ENCODE data around the gene FAM120A.
"Not testable (repeated sequence)": the region's sequence is repeated elsewhere in the genome, so short reads cannot be mapped to it uniquely, and the experiment has no call there.

FAM120A gene, protein sequence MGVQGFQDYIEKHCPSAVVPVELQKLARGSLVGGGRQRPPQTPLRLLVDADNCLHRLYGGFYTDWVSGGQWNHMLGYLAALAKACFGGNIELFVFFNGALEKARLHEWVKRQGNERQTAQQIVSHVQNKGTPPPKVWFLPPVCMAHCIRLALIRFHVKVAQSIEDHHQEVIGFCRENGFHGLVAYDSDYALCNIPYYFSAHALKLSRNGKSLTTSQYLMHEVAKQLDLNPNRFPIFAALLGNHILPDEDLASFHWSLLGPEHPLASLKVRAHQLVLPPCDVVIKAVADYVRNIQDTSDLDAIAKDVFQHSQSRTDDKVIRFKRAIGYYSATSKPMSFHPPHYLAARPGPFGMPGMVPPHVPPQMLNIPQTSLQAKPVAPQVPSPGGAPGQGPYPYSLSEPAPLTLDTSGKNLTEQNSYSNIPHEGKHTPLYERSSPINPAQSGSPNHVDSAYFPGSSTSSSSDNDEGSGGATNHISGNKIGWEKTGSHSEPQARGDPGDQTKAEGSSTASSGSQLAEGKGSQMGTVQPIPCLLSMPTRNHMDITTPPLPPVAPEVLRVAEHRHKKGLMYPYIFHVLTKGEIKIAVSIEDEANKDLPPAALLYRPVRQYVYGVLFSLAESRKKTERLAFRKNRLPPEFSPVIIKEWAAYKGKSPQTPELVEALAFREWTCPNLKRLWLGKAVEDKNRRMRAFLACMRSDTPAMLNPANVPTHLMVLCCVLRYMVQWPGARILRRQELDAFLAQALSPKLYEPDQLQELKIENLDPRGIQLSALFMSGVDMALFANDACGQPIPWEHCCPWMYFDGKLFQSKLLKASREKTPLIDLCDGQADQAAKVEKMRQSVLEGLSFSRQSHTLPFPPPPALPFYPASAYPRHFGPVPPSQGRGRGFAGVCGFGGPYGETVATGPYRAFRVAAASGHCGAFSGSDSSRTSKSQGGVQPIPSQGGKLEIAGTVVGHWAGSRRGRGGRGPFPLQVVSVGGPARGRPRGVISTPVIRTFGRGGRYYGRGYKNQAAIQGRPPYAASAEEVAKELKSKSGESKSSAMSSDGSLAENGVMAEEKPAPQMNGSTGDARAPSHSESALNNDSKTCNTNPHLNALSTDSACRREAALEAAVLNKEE

DNA sequence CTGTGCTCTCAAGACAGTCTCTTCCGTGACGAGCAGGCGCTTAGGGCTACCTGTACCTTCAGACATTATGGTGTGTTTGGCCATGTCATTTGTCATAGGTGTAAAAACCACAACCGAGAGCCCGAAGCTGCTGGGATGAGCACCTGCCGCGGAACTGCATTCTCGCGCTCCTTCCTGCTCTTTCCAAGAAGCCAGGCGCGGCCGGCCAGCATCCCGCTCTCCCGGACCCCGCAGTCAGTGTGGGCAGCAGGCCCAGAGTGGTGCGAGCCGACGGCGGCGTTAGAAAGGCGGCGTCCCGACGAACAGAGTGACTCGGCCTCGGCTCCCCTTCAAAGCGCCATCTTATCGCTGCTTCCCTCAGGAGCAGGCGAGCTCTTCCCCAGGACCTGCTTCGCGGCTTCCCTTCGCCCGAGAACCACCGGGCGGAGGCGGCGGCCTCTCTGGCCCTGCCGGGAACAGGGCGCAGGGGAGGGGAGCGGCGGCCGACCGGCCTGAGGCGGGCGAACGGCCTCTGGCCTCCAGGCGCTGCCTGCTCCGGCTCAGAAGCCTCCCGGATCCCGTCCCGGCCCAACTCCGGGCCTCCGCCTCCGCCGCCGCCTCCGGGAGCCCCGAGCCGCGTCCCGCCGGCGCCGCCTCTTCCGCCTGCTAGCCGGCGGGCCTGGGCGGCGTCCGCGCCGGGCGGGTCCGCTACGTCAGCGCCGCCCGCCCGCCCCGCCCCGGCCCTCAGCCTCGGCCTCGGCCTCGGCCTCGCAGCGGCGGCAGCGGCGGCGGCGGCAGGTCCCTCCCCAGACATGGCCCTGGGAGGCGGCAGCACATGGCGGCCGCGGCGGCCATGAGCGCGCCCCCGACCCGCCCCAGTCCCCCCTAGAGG, at the start of gene FAM120A:
FAM120A (plus strand) TSS at position 741 of the 871 bp plus-strand sequence. CDS start 231 bp downstream, outside the sequence.
- peak; percentile 46 for DNase-seq

DNA sequence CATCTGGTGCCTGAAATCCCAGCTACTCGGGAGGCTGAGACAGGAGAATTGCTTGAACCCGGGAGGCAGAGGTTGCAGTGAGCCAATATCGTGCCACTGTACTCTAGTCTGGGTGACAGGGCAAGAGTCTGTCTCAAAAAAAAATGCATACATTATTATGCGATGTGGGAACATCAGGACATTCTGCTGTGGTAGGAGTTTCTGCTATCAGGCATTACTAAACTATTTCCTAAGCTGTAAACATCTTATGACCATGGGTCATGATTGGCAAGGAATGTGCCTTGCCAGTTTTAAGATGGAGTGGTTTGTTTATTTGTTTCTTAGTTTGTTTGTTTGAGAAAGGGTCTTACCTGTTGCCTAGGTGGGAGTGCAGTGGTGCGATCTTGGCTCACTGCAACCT, 45.1 kb upstream of the FAM120A start:
- DNase-seq: no peak

DNA sequence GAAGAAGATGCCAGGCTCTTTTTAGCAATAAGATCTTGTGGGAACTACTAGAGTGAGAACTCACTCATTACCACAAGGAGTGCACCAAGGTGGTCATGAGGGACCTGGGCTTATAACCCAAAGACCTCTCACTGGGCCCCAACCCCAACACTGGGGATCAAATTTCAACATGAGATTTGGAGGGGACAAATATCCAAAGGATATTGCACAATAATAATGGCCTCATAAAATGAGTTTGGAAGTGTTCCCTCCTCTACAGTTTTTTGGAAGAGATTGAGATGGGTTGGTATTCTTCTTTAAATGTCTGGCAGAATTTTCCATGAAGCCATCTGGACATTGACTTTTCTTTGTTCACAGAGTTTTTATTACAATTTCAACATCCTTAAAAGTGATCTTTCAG, 38.0 kb upstream of the FAM120A start:
- DNase-seq: no peak

DNA sequence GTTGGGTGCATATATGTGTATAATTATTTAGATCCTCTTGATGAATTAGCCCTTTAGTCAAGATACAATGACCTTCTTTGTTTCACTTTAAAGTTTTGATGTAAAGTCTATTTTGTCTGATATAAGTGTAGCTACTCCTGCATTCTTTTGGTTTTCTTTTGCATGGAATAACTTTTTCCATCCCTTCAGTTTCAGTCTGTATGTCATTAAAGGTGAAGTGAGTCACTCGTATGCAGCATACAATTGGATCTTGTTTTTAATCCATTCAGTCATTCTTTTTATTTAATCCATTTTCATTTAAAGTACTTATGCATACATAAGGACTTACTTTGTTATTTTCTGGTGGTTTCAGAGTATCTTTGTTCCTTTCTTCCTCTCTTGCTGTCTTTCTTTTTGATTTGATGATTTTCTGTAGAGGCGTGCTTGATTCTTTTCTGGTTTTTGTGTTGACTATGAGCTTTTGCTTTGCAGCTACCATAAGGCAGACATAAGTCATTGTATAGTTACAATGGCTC, 36.3 kb upstream of the FAM120A start:
- DNase-seq: no peak

DNA sequence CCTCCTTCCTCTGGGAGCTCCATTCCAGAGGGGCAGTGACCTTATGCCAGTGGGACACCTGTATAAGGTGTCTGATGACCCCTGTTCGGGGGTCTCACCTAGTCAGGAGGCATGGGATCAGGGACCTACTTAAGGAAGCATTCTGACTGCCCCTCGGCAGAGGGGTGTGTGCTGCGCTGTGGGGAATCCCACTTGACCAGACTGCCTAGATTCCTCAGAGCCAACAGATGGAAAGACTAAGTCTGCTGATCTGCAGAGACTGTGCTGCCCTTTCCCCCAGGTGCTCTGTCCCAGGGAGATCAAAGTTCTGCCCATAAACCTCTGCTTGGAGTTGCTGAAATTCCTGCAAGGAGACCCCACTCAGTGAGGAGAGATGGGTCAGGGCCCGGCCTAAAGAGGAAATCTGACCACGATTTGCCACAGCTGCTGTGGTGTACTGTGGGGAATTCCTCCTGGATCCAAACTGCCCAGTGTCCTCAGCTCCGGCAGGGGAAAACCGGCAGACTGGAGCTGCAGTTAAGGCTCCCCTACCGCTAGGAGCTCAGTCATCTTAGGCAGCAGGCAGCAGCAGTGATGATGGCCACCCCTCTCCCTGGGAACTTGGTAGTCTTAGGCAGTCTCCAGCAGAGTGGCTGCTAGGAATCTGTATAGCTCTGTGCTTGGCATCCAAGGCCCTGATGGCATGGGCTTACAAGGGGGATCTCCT, 34.8 kb upstream of the FAM120A start:
- DNase-seq: no peak

DNA sequence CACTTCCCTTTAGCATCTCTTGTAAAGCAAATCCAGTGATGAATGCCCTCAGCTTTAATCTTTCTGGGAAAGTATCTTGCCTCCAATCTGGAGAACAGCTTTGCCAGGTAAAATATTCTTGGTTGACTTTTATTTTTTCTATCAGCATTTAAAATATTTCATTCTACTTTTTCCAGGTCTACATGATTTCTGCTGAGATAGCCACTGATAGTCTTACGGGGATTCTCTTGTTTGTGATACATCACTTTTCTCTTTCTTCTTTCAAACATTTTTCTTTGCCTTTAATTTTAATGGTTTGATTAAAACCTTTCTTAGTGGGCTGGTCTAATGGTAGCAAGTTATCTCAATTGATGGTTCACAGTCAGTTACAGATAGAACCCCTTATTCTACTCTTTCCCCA, 33.9 kb upstream of the FAM120A start:
- no peak for DNase-seq

DNA sequence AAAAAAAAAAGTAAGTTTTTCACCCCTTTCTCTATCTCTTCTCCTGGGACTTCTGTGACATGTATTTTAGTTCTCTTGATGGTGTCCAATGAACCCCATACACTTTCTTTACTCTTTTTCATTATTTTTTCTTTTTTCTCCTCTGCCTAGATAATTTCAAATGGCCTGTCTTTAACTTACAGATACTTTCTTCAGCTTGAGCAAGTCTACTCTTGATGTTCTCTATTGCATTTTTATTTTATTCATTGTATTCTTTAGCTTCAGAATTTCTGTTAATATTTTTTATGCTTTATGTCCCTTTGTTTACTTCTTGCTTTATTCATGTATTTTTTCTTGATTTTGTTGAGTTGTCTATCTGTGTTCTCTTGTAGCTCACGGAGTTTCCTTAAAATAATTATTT, 32.5 kb upstream of the FAM120A start:
- DNase-seq: no peak

DNA sequence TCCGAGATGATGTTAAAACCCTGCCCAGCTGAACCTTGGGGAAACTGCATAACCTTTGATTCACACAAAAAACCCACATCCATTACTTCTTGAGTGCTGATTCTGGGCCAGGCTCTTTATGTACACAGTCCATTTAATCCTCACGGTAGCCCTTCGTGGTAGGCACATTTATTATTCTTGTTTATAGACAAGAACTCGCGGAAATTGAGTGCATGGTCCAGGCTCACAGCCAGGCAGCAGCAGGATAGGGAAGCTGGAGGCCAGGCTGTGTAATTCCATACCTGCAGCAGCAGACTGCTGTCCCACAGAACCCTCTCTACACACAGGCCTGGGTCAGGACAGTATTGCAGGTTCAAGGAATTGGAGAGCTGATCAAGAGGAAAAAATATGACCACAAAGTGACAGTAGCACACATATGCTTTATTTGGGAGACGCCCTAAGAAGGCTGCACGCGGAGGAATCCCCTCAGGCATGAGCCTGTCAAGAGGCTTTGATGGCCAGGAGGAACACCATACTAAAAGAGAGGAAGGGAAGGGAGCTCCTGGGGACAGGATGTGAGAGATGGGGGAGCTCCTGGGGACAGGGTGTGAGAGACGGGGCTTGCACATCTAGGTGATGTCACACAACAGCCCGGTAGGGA, 28.4 kb upstream of the FAM120A start:
- DNase-seq: no peak

DNA sequence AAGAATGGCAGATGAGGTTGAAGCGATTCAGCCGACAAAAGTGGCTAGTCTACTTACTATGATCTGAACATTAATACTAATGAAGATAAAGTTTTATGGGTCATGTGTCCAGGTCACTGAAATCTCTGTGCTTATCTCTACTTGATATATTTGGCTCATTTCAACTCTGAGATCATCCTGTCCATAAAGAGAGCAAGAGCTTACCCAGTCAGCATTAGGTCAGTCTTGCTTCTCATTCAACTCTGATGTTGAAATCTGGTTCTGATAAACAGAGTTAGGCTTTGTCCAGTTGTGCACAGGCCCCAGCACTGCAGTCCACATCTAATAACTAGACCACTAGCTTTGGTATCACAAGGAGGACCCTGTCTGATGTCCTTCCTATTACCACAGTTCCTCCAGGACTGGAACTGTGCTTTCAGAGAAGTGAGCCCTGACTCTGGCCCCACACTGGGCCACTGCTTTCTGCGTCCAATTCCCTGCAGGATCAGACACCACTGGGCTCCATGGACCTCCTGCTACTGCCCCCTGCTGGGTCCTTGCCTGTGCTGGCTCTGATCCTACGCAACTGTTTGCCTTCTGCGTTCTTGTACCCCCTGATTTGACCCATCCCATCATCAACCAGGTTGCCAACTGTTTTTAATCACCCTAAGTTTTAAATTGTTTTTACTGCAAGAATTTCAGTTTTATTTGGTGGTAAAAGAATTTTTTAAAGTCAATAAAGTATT, 23.7 kb upstream of the FAM120A start:
- no peak for DNase-seq

DNA sequence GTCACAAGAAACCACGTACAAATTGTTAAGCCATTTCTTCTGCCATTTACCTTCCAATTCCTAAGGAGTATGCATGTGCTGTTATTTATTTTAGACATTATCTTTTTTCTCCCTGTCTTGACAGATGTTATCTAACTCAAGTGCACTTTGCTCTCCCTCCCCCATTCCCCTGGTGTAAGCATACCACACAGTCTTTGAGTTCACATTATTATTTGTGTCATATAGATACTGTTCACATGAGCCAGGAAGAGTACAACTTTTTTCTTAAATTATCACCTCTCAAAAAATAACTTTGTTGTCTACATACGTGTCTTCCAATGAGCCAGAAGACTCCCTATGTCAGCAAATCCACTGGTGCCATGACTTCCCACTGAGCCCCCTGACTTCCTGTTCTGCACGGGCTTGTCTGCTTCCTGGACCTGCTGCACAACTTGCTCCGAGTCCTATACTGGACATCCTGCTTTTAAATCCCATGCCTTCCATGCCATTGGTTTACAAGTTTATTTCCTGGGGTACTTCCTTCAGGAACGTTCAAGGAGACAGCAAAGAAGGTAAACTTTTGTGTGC, 19.9 kb upstream of the FAM120A start:
- DNase-seq: no peak

DNA sequence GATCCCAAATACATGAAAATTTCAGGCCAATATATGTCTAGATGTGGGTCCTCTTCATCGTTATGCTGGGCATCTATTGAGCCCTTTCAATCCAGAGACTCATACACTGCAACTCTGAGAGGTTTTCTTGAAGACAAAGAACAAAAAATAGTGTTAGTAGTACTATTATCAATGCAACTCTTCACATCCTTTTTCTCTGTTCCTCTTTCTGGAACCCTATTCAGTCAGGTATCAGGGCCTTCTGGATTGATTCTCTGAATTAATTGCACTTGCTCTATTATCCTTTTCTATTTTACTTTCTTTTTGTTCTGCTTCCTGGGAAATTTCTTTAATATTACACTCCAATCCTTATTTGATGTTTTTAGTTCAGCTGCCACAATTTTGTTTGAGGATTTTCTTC, 18.5 kb upstream of the FAM120A start:
- no peak for DNase-seq

DNA sequence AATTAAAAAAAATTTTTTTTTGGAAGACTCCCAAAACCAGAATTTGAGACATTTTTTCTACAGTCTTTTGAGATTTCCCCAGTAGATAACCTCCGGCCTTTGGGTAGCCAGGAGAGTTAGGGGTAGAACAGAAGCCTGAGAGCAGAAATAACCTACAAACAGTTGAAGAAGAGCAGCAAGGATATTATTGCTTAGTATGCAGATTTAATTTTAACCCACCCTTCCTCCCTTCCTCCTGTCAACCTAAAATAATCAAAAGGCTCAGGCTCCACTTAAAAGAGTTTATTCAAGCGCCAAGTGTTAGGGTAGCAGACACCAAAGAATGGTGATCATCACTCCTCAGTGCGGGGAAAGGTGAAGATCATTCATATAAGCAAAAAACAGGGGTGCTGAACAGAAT, 17.4 kb upstream of the FAM120A start:
- DNase-seq: no peak

DNA sequence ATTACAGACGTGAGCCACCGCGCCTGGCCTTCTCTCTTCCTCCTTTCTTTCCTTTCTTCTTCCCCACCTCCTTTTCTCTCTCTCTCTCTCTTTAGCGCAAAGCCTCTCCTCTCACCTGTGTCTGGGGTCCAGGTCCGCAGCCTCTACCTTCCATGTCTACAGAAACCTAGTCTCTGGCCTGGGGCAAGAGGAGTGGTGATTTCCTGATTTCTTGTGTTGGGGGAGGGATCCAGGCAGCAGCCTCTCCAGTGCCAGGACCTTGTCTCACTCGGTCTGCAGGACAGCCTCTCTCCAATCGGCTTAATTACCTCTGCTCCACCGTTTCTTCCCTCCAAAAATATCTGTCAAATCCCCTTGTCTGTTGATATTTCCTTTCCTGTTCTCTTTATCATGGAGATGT, 16.1 kb upstream of the FAM120A start:
- no peak for DNase-seq

DNA sequence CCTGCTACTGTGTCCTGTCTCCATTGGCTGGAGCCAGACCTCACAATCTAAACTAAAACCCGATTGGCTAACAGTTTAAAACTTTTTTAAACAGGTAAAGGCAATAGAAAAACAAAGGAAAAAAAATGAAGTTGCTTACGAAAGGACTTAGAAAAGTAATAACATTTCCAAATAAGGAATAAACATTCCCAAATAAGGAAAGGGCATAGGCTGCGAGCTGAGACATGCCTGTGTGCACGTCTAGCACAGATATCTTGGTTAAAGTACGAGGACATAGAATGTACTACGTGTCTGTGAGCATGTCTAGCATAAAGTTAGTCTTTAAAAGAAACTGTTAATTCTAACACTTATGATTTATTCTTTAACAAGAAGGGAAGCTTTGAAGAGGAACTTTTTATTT, 15.3 kb upstream of the FAM120A start:
- DNase-seq: no peak

DNA sequence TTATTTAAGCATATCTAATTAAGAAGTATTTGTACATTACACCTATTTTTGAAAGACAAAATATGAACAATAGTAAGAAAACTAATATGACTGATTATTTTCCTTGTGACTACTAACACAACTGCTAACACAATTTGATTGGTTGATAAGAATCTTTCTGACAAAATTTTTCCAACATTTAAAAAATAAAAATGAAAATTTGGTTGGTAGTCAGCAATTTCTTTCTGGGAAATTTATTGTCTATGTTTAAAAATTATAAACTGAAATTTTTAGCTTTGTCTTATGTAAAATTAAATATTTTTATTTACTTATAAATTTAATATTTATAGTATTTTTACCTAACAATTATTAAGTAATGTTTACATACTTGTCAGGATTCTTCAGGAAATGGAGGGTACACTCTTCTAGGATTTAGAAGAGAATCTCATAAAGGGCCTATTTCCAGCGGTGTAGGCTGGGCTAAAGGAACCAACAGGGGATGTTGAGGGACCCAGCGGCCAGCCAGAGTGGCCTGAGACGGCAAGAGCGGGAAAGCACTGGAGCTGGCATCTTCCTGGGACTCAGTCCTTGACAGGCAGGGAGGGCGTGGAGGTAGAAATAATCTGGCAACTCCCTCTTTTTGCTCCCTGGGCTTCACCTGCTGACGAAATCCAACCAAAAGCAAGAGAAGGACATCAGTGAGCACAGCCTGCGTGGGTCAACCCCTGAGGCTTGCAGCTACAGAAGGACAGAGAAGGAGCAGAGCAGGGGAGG, 14.7 kb upstream of the FAM120A start:
- DNase-seq: no peak

DNA sequence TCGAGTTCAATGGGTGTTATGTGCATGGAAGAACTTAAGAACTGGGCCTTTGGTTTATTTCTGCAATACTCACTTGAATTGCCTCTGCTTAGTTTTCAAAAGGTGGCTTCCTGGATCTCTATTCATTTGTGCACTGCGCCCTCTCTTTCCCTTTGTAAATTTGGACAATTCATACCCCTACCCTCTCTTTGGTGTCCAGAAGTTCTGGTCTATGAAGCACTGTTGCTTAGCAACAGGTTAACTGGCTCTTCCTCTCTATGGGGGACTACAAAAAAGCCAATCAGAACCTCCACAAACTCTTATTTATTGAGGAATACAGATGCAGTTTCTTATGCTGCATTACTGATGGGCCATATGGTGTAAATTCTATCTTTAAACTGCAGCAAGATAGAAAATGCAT, 13.5 kb upstream of the FAM120A start:
- no peak for DNase-seq

DNA sequence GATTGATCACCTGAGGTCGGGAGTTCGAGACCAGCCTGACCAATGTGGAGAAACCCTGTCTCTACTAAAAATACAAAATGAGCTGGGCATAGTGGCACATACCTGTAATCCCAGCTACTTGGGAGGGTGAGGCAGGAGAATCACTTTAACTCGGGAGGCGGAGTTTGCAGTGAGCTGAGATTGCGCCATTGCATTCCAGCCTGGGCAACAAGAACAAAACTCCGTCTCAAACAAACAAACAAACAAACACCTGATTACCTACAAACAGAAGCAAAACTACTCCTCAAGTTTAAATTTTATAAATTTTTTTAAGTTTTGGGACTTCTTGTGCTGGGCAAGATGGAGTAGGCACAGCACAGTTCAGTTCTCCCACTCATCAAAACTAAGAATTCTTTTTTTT, 12.2 kb upstream of the FAM120A start:
- not testable (repeated sequence) for DNase-seq

DNA sequence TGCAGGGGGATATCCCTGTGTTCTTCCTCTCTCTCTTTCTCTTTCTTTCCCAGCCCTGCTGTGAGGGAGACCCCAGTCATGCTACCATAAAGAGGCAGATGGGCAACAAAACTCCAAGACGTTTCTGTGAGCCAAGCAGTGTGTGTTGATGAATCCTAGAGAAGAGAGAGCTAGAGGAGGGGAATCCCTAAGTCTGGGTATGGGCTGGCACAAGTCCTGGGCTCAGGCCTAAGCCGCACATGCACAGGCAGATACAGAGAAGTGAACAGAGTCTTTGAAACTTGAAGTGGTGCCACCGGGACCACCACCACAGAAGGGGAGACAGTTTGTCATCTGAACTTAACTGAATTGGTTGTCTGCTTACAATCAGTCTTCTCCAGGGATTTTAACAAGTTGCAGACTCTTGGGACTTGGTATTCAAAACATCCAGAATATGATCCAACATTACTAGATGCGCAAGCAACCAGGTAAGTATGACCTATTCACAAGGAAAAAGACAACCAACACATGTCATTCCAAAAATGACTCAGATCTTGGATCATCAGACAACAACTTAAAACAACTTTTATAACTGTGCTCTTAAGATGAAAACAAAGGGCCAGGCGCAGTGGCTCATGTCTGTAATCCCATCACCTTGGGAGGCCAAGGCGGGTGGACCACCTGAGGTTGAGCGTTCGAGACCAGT, 10.4 kb upstream of the FAM120A start:
- DNase-seq: no peak

DNA sequence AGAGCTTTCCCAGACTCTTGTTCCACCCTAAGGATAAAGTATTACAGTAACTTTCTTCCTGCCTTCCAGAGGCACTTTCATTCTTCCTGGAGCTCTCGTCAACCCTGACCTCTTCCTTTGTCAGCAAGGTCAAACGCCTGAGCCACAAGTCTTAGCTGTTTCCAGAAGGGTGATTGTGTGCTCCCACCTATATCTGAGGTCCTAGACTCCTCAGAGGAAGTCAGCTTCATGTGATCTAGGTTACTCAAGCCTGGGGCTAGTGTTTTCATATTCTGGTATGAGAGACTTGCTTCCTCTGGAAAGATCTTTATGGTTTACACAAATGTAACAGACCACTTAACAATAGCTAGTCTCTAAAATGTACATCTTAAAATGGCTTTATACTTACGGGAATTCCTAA, 5.4 kb upstream of the FAM120A start:
- DNase-seq: no peak
